Measurements from ENCODE around the gene INHBB. TPM values are rescaled to one million over a fixed set of nuclear protein-coding genes. Genes with fewer than 3 reads are reported as not detected.

The INHBB gene
- polyA plus RNA-seq (2013, experiment 1 of 2), result 0.18 TPM
- 0.15 TPM for polyA plus RNA-seq (2013, experiment 2 of 2)

GRCh38 chr2:120346026-120346666, at the start of gene INHBB:
Gene INHBB, plus strand, starts transcription at chr2:120346136. Its CDS starts 53 bp downstream, at chr2:120346189.
- Histone ChIP-seq H3K4me1 (ENCODE audit: control insufficient read depth, insufficient read depth, low read length, poor library complexity, severe bottlenecking) (peaks cover 7% of the 10 kb centered on the region), H3K4me3 (ENCODE audit: extremely low read depth, insufficient read depth, low read length, poor library complexity, severe bottlenecking) (peak within 1 kb of the TSS; percentile 19), H3K36me3 (ENCODE audit: control insufficient read depth, insufficient read depth, low read length) (no peaks in the 10 kb centered on the region), H3K27ac (ENCODE audit: low read depth, low read length, severe bottlenecking) (no peak within 1 kb of the TSS), H3K9me3 (ENCODE audit: control insufficient read depth, low read length) (no peaks in the 10 kb centered on the region)
- 2 to 3% methylated on average over 41 to 81 of the region's 99 CpGs for WGBS, 2 experiments (ENCODE audit: insufficient coverage in 2 of 2)

GRCh38 chr2:120298173-120298835, 47.6 kb upstream of the INHBB start:
- 70% methylated on average over 2 to 5 of the region's 7 CpGs for WGBS, 2 experiments (ENCODE audit: insufficient coverage in 2 of 2)

GRCh38 chr2:120299004-120299403, 46.9 kb upstream of the INHBB start:
- Histone ChIP-seq H3K36me3 (ENCODE audit: control insufficient read depth, insufficient read depth, low read length) (peaks cover 48% of the 10 kb centered on the region), H3K4me3 (ENCODE audit: extremely low read depth, insufficient read depth, low read length, poor library complexity, severe bottlenecking) (no peak overlapping the region), H3K27ac (ENCODE audit: low read depth, low read length, severe bottlenecking) (peak overlapping the region; percentile 87), H3K4me1 (ENCODE audit: control insufficient read depth, insufficient read depth, low read length, poor library complexity, severe bottlenecking) (peaks cover 23% of the 10 kb centered on the region), H3K9me3 (ENCODE audit: control insufficient read depth, low read length) (no peaks in the 10 kb centered on the region)
- WGBS, 2 experiments (ENCODE audit: insufficient coverage in 2 of 2), result 90 to 98% methylated on average over 7 to 8 of the region's 9 CpGs

More at GRCh38 chr2:120298173-120298835, 47.6 kb upstream of the INHBB start:
- Histone ChIP-seq H3K4me1 (ENCODE audit: control insufficient read depth, insufficient read depth, low read length, poor library complexity, severe bottlenecking) (peaks cover 23% of the 10 kb centered on the region), H3K27ac (ENCODE audit: low read depth, low read length, severe bottlenecking) (peak overlapping the region; percentile 87), H3K4me3 (ENCODE audit: extremely low read depth, insufficient read depth, low read length, poor library complexity, severe bottlenecking) (no peak overlapping the region), H3K9me3 (ENCODE audit: control insufficient read depth, low read length) (no peaks in the 10 kb centered on the region), H3K36me3 (ENCODE audit: control insufficient read depth, insufficient read depth, low read length) (peaks cover 52% of the 10 kb centered on the region)

GRCh38 chr2:120299561-120299960, 46.4 kb upstream of the INHBB start:
- no peaks in the 10 kb centered on the region for H3K9me3 ChIP-seq (ENCODE audit: control insufficient read depth, low read length)
- no peak overlapping the region for H3K4me3 ChIP-seq (ENCODE audit: extremely low read depth, insufficient read depth, low read length, poor library complexity, severe bottlenecking)
- H3K27ac ChIP-seq (ENCODE audit: low read depth, low read length, severe bottlenecking), result no peak overlapping the region
- H3K4me1 ChIP-seq (ENCODE audit: control insufficient read depth, insufficient read depth, low read length, poor library complexity, severe bottlenecking), result peaks cover 23% of the 10 kb centered on the region
- WGBS, 2 experiments (ENCODE audit: insufficient coverage in 2 of 2), result 96 to 97% methylated on average over 5 to 6 of the region's 6 CpGs
- peaks cover 43% of the 10 kb centered on the region for H3K36me3 ChIP-seq (ENCODE audit: control insufficient read depth, insufficient read depth, low read length)

- Histone ChIP-seq H3K27ac (ENCODE audit: low read depth, low read length, severe bottlenecking) (no peak overlapping the region), H3K4me1 (ENCODE audit: control insufficient read depth, insufficient read depth, low read length, poor library complexity, severe bottlenecking) (peaks cover 23% of the 10 kb centered on the region), H3K36me3 (ENCODE audit: control insufficient read depth, insufficient read depth, low read length) (peaks cover 36% of the 10 kb centered on the region), H3K9me3 (ENCODE audit: control insufficient read depth, low read length) (no peaks in the 10 kb centered on the region), H3K4me3 (ENCODE audit: extremely low read depth, insufficient read depth, low read length, poor library complexity, severe bottlenecking) (no peak overlapping the region)
- 88 to 94% methylated on average over 10 of the region's 10 CpGs for WGBS, 2 experiments (ENCODE audit: insufficient coverage in 2 of 2)
Measured at GRCh38 chr2:120300385-120300784, 45.6 kb upstream of the INHBB start.

GRCh38 chr2:120301284-120301683, 44.7 kb upstream of the INHBB start:
- no peak overlapping the region for H3K4me3 ChIP-seq (ENCODE audit: extremely low read depth, insufficient read depth, low read length, poor library complexity, severe bottlenecking)
- H3K9me3 ChIP-seq (ENCODE audit: control insufficient read depth, low read length), result no peaks in the 10 kb centered on the region
- no peak overlapping the region for H3K27ac ChIP-seq (ENCODE audit: low read depth, low read length, severe bottlenecking)
- WGBS, 2 experiments (ENCODE audit: insufficient coverage in 2 of 2), result 90 to 97% methylated on average over 3 to 5 of the region's 5 CpGs
- peaks cover 23% of the 10 kb centered on the region for H3K4me1 ChIP-seq (ENCODE audit: control insufficient read depth, insufficient read depth, low read length, poor library complexity, severe bottlenecking)
- H3K36me3 ChIP-seq (ENCODE audit: control insufficient read depth, insufficient read depth, low read length), result peaks cover 40% of the 10 kb centered on the region

- WGBS, 2 experiments (ENCODE audit: insufficient coverage in 2 of 2), result 94 to 99% methylated on average over 11 of the region's 12 CpGs
- peaks cover 23% of the 10 kb centered on the region for H3K4me1 ChIP-seq (ENCODE audit: control insufficient read depth, insufficient read depth, low read length, poor library complexity, severe bottlenecking)
- H3K4me3 ChIP-seq (ENCODE audit: extremely low read depth, insufficient read depth, low read length, poor library complexity, severe bottlenecking), result no peak overlapping the region
- peaks cover 33% of the 10 kb centered on the region for H3K36me3 ChIP-seq (ENCODE audit: control insufficient read depth, insufficient read depth, low read length)
- no peaks in the 10 kb centered on the region for H3K9me3 ChIP-seq (ENCODE audit: control insufficient read depth, low read length)
- no peak overlapping the region for H3K27ac ChIP-seq (ENCODE audit: low read depth, low read length, severe bottlenecking)
Measured at GRCh38 chr2:120302301-120302700, 43.6 kb upstream of the INHBB start.

- H3K4me3 ChIP-seq (ENCODE audit: extremely low read depth, insufficient read depth, low read length, poor library complexity, severe bottlenecking), result no peak overlapping the region
- H3K9me3 ChIP-seq (ENCODE audit: control insufficient read depth, low read length), result no peaks in the 10 kb centered on the region
- H3K36me3 ChIP-seq (ENCODE audit: control insufficient read depth, insufficient read depth, low read length), result peaks cover 29% of the 10 kb centered on the region
- WGBS, 2 experiments (ENCODE audit: insufficient coverage in 2 of 2), result 92 to 98% methylated on average over 5 of the region's 6 CpGs
- peaks cover 23% of the 10 kb centered on the region for H3K4me1 ChIP-seq (ENCODE audit: control insufficient read depth, insufficient read depth, low read length, poor library complexity, severe bottlenecking)
- no peak overlapping the region for H3K27ac ChIP-seq (ENCODE audit: low read depth, low read length, severe bottlenecking)
Measured at GRCh38 chr2:120303177-120303576, 42.8 kb upstream of the INHBB start.

- Histone ChIP-seq H3K4me1 (ENCODE audit: control insufficient read depth, insufficient read depth, low read length, poor library complexity, severe bottlenecking) (peaks cover 4% of the 10 kb centered on the region), H3K27ac (ENCODE audit: low read depth, low read length, severe bottlenecking) (no peak overlapping the region)
- 68 to 81% methylated on average over 4 of the region's 6 CpGs for WGBS, 2 experiments (ENCODE audit: insufficient coverage in 2 of 2)
Measured at GRCh38 chr2:120305296-120305695, 40.6 kb upstream of the INHBB start.

GRCh38 chr2:120305937-120306490, 39.9 kb upstream of the INHBB start:
- WGBS, 2 experiments (ENCODE audit: insufficient coverage in 2 of 2), result 86 to 98% methylated on average over 5 of the region's 5 CpGs
- Histone ChIP-seq H3K4me3 (ENCODE audit: extremely low read depth, insufficient read depth, low read length, poor library complexity, severe bottlenecking) (no peak overlapping the region), H3K4me1 (ENCODE audit: control insufficient read depth, insufficient read depth, low read length, poor library complexity, severe bottlenecking) (no peaks in the 10 kb centered on the region), H3K9me3 (ENCODE audit: control insufficient read depth, low read length) (no peaks in the 10 kb centered on the region), H3K36me3 (ENCODE audit: control insufficient read depth, insufficient read depth, low read length) (peaks cover 21% of the 10 kb centered on the region), H3K27ac (ENCODE audit: low read depth, low read length, severe bottlenecking) (no peak overlapping the region)

More at GRCh38 chr2:120305296-120305695, 40.6 kb upstream of the INHBB start:
- Histone ChIP-seq H3K4me3 (ENCODE audit: extremely low read depth, insufficient read depth, low read length, poor library complexity, severe bottlenecking) (no peak overlapping the region), H3K9me3 (ENCODE audit: control insufficient read depth, low read length) (no peaks in the 10 kb centered on the region), H3K36me3 (ENCODE audit: control insufficient read depth, insufficient read depth, low read length) (peaks cover 23% of the 10 kb centered on the region)

All from mesodermal cell (in vitro differentiated cells).